ENCODE results near the gene DTNBP1.

DNA sequence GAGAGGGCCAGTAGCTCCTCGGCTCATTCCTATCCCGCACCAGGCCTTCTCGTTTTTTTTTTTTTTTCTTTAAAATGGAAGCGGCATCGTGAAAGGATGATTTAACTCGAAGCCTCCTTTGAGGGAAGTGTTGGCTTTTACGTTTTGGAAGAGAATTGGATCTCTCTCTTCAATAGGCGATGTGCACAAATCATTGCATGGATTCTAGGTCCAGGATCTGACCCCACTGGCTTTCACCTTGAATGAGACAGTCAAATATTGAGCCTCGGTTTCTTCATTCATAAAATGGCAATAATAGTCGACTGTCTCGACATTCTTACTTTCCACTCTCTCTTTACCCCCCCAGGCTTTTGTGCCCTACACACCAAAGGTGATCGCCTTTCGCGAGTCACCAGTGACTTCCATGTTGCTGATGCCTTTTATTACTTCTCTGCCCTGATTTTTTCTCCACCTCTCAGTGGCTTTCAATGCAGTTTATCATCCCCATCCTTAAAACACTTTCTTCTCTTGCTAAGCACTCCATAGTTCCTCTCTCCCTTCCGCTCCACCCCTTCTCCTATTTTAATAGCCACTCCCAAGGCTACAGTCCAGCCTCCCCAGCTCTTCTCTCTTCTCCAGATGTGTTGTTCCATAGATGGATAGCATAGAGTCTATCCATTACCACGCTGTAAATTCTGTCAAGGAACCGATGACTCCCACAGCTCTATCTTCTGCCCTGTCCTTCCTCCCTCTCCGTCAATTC, 473 bp upstream of the DTNBP1 start:
- TF ChIP-seq, protein P1, sequence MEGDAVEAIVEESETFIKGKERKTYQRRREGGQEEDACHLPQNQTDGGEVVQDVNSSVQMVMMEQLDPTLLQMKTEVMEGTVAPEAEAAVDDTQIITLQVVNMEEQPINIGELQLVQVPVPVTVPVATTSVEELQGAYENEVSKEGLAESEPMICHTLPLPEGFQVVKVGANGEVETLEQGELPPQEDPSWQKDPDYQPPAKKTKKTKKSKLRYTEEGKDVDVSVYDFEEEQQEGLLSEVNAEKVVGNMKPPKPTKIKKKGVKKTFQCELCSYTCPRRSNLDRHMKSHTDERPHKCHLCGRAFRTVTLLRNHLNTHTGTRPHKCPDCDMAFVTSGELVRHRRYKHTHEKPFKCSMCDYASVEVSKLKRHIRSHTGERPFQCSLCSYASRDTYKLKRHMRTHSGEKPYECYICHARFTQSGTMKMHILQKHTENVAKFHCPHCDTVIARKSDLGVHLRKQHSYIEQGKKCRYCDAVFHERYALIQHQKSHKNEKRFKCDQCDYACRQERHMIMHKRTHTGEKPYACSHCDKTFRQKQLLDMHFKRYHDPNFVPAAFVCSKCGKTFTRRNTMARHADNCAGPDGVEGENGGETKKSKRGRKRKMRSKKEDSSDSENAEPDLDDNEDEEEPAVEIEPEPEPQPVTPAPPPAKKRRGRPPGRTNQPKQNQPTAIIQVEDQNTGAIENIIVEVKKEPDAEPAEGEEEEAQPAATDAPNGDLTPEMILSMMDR (IDR thresholded peaks at IDR 0.05) = no peak
- TF ChIP-seq POLR2A (IDR thresholded peaks at IDR 0.05) = no peak
- TF ChIP-seq POLR2AphosphoS5 (IDR thresholded peaks at IDR 0.05; ENCODE audit: insufficient read depth in 1 of 2, low read depth in 1 of 2) = no peak

All from vagina (tissue), 2 donors.